RKO (cell line): ENCODE measurements around the gene ZSCAN26.

ENCODE experiments used
- DNase-seq: peaks from one replicate; pipeline ENCODE4 v3.0.0-alpha.2; 2016; ENCODE audit warnings: low spot score

Gene ZSCAN26

GRCh38 chr6:28266962-28267694 is at the start of gene ZSCAN26:
Gene ZSCAN26, plus strand, starts transcription at chr6:28267143. Its CDS starts 4,777 bp downstream, at chr6:28271920.
- DNase-seq: peak; percentile 91

- DNase-seq: no peak
These were observed 49.1 kb upstream of the ZSCAN26 start for GRCh38 chr6:28217890-28218289.

GRCh38 chr6:28218312-28219248 is 48.4 kb upstream of the ZSCAN26 start:
- DNase-seq: peak; percentile 78

GRCh38 chr6:28220257-28221133 is 46.4 kb upstream of the ZSCAN26 start:
- peak; percentile 30 for DNase-seq

- DNase-seq: no peak
These were observed 42.5 kb upstream of the ZSCAN26 start for GRCh38 chr6:28224131-28225055.

GRCh38 chr6:28225056-28225834 is 41.7 kb upstream of the ZSCAN26 start, which contains the start of gene ZSCAN9:
Gene ZSCAN9, plus strand, starts transcription at chr6:28225275. Its CDS starts 1,810 bp downstream, at chr6:28227085.
- peak; percentile 98 for DNase-seq

- no peak for DNase-seq
These were observed 40.5 kb upstream of the ZSCAN26 start for GRCh38 chr6:28226460-28226859.

- DNase-seq: no peak
These were observed 34.2 kb upstream of the ZSCAN26 start for GRCh38 chr6:28232785-28233184.

- DNase-seq: no peak
These were observed 31.0 kb upstream of the ZSCAN26 start for GRCh38 chr6:28235912-28236452.

- DNase-seq: no peak
These were observed 27.3 kb upstream of the ZSCAN26 start for GRCh38 chr6:28239636-28240035.

- no peak for DNase-seq
These were observed 26.5 kb upstream of the ZSCAN26 start for GRCh38 chr6:28240471-28240870.

- no peak for DNase-seq
These were observed 23.0 kb upstream of the ZSCAN26 start for GRCh38 chr6:28243946-28244345.

- DNase-seq: no peak
These were observed 21.6 kb upstream of the ZSCAN26 start for GRCh38 chr6:28245206-28245941.

GRCh38 chr6:28248916-28249315 is 18.0 kb upstream of the ZSCAN26 start:
- DNase-seq: no peak

GRCh38 chr6:28250747-28251146 is 16.2 kb upstream of the ZSCAN26 start:
- no peak for DNase-seq

GRCh38 chr6:28251661-28252008 is 15.3 kb upstream of the ZSCAN26 start:
- DNase-seq: peak; percentile 18

GRCh38 chr6:28252009-28252975 is 14.7 kb upstream of the ZSCAN26 start, which contains the start of gene ZKSCAN4:
Gene ZKSCAN4, minus strand, starts transcription at chr6:28252269. Its CDS starts 289 bp downstream, at chr6:28251980.
- DNase-seq: peak; percentile 95

- DNase-seq: no peak
These were observed 12.8 kb upstream of the ZSCAN26 start for GRCh38 chr6:28254121-28254519.
